HCT116 (cell line): ENCODE measurements around the gene CAB39L.

Experiments
- CEBPB ChIP-seq: IDR thresholded peaks from 2 replicates; pipeline ENCODE4 v1.6.1; 2012; ENCODE audit warnings: low read depth
- JUND ChIP-seq: IDR thresholded peaks from 2 replicates; pipeline ENCODE4 v1.6.1; 2012
- POLR2A ChIP-seq: IDR thresholded peaks from 2 replicates; pipeline ENCODE4 v1.7.0; 2011; ENCODE audit warnings: borderline replicate concordance; ENCODE audit not compliant: insufficient read depth, insufficient read length; ENCODE audit errors: extremely low read depth
- RAD21 ChIP-seq: IDR thresholded peaks from 2 replicates; pipeline ENCODE4 v1.6.1; 2012; ENCODE audit warnings: low read depth, mild to moderate bottlenecking
- ZFX ChIP-seq: fragments of 450-650 bp; IDR thresholded peaks from 2 replicates; pipeline ENCODE4 v1.6.1; 2017
- ZNF274 ChIP-seq: fragments of 200-500 bp; sonication (Bioruptor generic); IDR thresholded peaks from 2 replicates; pipeline ENCODE4 v1.6.1; 2014; ENCODE audit warnings: mild to moderate bottlenecking, low read depth, low read length, inconsistent platforms
- TF ChIP-seq, protein P1 (sequence below), 3 experiments: fragments of 200-600 bp in 1 of 3; sonication (generic) in 1 of 3; IDR thresholded peaks in 2 of 3; conservative IDR thresholded peaks in 1 of 3; 2 replicates each; pipeline ENCODE4 v1.5.1; 2012 to 2017; ENCODE audit warnings: low read depth in 2 of 3, low read length in 2 of 3, antibody characterized with exemption in 1 of 3, borderline replicate concordance in 1 of 3, control low read depth in 1 of 3, mild to moderate bottlenecking in 1 of 3, mixed read lengths in 1 of 3, mixed run types in 1 of 3, moderate library complexity in 1 of 3; ENCODE audit not compliant: insufficient read depth in 1 of 3

GRCh38 chr13:49407068-49407467 is 36.8 kb downstream of the CAB39L start:
- TF ChIP-seq CEBPB = no peak
- no peak for TF ChIP-seq RAD21
- TF ChIP-seq, protein P1, sequence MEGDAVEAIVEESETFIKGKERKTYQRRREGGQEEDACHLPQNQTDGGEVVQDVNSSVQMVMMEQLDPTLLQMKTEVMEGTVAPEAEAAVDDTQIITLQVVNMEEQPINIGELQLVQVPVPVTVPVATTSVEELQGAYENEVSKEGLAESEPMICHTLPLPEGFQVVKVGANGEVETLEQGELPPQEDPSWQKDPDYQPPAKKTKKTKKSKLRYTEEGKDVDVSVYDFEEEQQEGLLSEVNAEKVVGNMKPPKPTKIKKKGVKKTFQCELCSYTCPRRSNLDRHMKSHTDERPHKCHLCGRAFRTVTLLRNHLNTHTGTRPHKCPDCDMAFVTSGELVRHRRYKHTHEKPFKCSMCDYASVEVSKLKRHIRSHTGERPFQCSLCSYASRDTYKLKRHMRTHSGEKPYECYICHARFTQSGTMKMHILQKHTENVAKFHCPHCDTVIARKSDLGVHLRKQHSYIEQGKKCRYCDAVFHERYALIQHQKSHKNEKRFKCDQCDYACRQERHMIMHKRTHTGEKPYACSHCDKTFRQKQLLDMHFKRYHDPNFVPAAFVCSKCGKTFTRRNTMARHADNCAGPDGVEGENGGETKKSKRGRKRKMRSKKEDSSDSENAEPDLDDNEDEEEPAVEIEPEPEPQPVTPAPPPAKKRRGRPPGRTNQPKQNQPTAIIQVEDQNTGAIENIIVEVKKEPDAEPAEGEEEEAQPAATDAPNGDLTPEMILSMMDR (IDR thresholded peaks at IDR 0.05 in 2 of 3, conservative IDR thresholded peaks at IDR 0.05 in 1 of 3; ENCODE audit: borderline replicate concordance in 1 of 3, insufficient read depth in 1 of 3, low read depth in 2 of 3, low read length in 2 of 3) = no peak
- TF ChIP-seq POLR2A = no peak
- no peak for TF ChIP-seq ZFX
- no peak for TF ChIP-seq ZNF274
- TF ChIP-seq JUND = no peak
